Measurements from ENCODE around the gene VWA1. TPM values are rescaled to one million over a fixed set of nuclear protein-coding genes. Genes with fewer than 3 reads are reported as not detected.
A peak's percentile ranks its signal among the peaks of the same experiment; 100 is the strongest.

The VWA1 gene
- total RNA-seq, 6 experiments from 2014 or later, result 39.5 to 195 (median 78.7) TPM

DNA sequence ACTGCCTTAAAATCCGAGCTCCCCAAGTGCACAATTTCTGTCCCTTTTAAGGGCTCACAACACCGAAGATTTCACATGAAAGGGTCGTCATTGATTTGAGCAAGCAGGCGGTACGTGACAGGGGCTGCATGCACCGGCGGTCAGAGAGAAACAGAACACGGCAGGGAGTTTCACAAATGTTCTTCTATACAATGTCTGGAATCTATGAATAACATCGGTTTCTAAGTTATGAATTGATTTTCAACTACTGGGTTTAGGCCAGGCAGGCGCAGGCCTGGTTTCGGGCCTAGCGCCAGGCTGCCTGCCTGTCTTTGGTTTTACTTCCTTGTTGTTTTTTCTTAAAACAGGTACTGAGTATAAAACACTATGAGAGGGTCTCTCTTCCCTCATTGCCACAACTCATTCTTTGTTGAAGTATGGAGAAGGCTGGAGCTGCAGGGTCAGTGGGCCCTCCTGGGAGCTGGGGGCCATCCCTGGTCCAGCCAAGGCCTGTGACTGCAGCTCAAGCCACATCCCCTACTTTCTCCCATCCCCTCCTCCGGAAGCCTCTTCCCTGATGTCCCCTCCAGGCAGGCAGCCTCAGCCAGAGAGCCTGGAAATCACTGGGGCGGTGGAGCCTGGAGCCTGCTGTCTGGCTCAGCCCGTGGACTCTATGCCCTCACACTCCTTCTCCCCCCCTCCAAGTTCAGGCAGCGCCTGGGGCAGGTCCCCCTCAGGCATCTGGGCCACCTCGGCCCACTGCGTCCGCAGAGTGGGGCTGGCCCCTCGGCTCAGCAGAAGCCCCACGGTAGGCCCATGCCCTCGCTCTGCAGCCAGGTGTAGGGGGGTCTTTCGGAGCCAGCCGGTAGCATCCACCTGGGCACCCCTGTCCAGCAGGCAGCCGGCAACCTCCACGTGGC, 16.8 kb upstream of the VWA1 start:
- ATAC-seq (peak in 1 of 4 donors; percentile 33), DNase-seq (no peak)
- H3K4me1 ChIP-seq, result no peaks in the 10 kb centered on the region
- intact Hi-C loops (cut with DNase I), result no loop called here
- H3K27me3 ChIP-seq, result no peaks in the 10 kb centered on the region
- no peak overlapping the region for H3K27ac ChIP-seq
- H3K9me3 ChIP-seq, result no peaks in the 10 kb centered on the region
- no peaks in the 10 kb centered on the region for H3K36me3 ChIP-seq
- 77% methylated on average over 18 of the region's 26 CpGs for WGBS (ENCODE audit: insufficient coverage, low coverage, low lambda C conversion rate, missing lambda C conversion rate)
- TF ChIP-seq POLR2A (IDR thresholded peaks at IDR 0.05), result no peak
- TF ChIP-seq, protein P1, sequence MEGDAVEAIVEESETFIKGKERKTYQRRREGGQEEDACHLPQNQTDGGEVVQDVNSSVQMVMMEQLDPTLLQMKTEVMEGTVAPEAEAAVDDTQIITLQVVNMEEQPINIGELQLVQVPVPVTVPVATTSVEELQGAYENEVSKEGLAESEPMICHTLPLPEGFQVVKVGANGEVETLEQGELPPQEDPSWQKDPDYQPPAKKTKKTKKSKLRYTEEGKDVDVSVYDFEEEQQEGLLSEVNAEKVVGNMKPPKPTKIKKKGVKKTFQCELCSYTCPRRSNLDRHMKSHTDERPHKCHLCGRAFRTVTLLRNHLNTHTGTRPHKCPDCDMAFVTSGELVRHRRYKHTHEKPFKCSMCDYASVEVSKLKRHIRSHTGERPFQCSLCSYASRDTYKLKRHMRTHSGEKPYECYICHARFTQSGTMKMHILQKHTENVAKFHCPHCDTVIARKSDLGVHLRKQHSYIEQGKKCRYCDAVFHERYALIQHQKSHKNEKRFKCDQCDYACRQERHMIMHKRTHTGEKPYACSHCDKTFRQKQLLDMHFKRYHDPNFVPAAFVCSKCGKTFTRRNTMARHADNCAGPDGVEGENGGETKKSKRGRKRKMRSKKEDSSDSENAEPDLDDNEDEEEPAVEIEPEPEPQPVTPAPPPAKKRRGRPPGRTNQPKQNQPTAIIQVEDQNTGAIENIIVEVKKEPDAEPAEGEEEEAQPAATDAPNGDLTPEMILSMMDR (IDR thresholded peaks at IDR 0.05), result no peak
- no peak overlapping the region for H3K4me3 ChIP-seq

DNA sequence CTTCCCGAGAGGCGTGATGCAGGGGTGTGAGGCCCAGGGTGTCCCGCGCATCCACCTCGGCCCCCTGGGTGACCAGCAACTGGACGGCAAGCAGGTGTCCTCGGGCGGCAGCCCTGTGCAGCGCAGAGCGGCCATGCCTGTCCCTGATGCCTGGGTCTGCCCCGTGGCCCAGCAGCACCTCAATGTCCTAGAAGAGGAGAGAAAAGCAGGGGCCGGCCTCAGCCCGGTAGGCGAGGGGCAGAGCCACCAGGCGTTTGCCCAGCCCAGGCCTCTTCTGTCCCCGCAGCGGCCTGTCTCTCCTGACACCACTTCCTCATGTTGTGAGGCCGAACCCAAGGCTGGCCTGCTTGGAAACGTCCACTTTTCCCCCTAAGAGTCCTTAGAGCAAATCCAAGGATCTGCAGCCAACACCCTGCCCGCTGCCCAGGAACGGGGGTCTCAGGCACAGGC, 16.1 kb upstream of the VWA1 start:
- H3K4me3 ChIP-seq, result peak overlapping the region in 1 of 3 donors; percentile 26
- no peaks in the 10 kb centered on the region for H3K27me3 ChIP-seq
- WGBS (ENCODE audit: insufficient coverage, low coverage, low lambda C conversion rate, missing lambda C conversion rate), result 80% methylated on average over 1 of the region's 21 CpGs
- no peaks in the 10 kb centered on the region for H3K4me1 ChIP-seq
- H3K9me3 ChIP-seq, result no peaks in the 10 kb centered on the region
- intact Hi-C loops (cut with DNase I), result no loop called here
- no peak overlapping the region for H3K27ac ChIP-seq
- DNase-seq, result no peak
- TF ChIP-seq POLR2A (IDR thresholded peaks at IDR 0.05), result no peak
- TF ChIP-seq, protein P1 (IDR thresholded peaks at IDR 0.05), result no peak
- H3K36me3 ChIP-seq, result no peaks in the 10 kb centered on the region
- peak in 1 of 4 donors; percentile 17 for ATAC-seq

- intact Hi-C loops (cut with DNase I), result no loop called here
- Histone ChIP-seq H3K27ac (no peak overlapping the region), H3K9me3 (no peaks in the 10 kb centered on the region), H3K4me1 (no peaks in the 10 kb centered on the region), H3K4me3 (peak overlapping the region in 2 of 3 donors; percentile 23 to 26), H3K36me3 (no peaks in the 10 kb centered on the region), H3K27me3 (no peaks in the 10 kb centered on the region)
- TF ChIP-seq, protein P1 (IDR thresholded peaks at IDR 0.05), result peak in 1 of 4 donors; percentile 36
- TF ChIP-seq POLR2A (IDR thresholded peaks at IDR 0.05), result no peak
- peak; percentile 69 to 76 (median 74) for ATAC-seq
- no peak for DNase-seq
- WGBS (ENCODE audit: insufficient coverage, low coverage, low lambda C conversion rate, missing lambda C conversion rate), result no CpG with 5 or more reads among the region's 112 CpGs
Observed at GRCh38 chr1:1419813-1420653, 15.5 kb upstream of the VWA1 start.

GRCh38 chr1:1420654-1421141, 14.8 kb upstream of the VWA1 start:
- H3K27ac ChIP-seq, result no peak overlapping the region
- no peaks in the 10 kb centered on the region for H3K36me3 ChIP-seq
- H3K4me3 ChIP-seq, result no peak overlapping the region
- DNase-seq (peak in 1 of 3 donors; percentile 28), ATAC-seq (peak in 1 of 4 donors; percentile 19)
- 100% methylated on average over 2 of the region's 12 CpGs for WGBS (ENCODE audit: insufficient coverage, low coverage, low lambda C conversion rate, missing lambda C conversion rate)
- H3K4me1 ChIP-seq, result no peaks in the 10 kb centered on the region
- TF ChIP-seq, protein P1 (IDR thresholded peaks at IDR 0.05), result no peak
- TF ChIP-seq POLR2A (IDR thresholded peaks at IDR 0.05), result no peak
- no peaks in the 10 kb centered on the region for H3K9me3 ChIP-seq
- intact Hi-C loops (cut with DNase I), result no loop called here
- no peaks in the 10 kb centered on the region for H3K27me3 ChIP-seq
